IPS DF 19.7 (cell line): ENCODE data around the gene DLGAP1.

Source experiments
- DNase-seq: peaks from one replicate; pipeline ENCODE4 v3.0.0-alpha.2; 2013; ENCODE audit warnings: low read depth, low spot score

Gene DLGAP1

GRCh38 chr18:4172196-4173100 lies 282.7 kb downstream of the DLGAP1 start:
- no peak for DNase-seq

GRCh38 chr18:4157352-4157751 lies 297.8 kb downstream of the DLGAP1 start:
- no peak for DNase-seq

- DNase-seq, result no peak
Measured at GRCh38 chr18:4146797-4147196, 308.3 kb downstream of the DLGAP1 start.

GRCh38 chr18:4144201-4144600 lies 310.9 kb downstream of the DLGAP1 start:
- no peak for DNase-seq

- DNase-seq, result no peak
Measured at GRCh38 chr18:4143585-4143984, 311.5 kb downstream of the DLGAP1 start.

GRCh38 chr18:4142876-4143275 lies 312.2 kb downstream of the DLGAP1 start:
- no peak for DNase-seq

GRCh38 chr18:4134700-4135099 lies 320.4 kb downstream of the DLGAP1 start:
- no peak for DNase-seq

- no peak for DNase-seq
Measured at GRCh38 chr18:4130734-4131719, 324.1 kb downstream of the DLGAP1 start.

- DNase-seq, result no peak
Measured at GRCh38 chr18:4126939-4127338, 328.2 kb downstream of the DLGAP1 start.

- no peak for DNase-seq
Measured at GRCh38 chr18:4125627-4126230, 329.4 kb downstream of the DLGAP1 start.

- no peak for DNase-seq
Measured at GRCh38 chr18:4125224-4125623, 329.9 kb downstream of the DLGAP1 start.

- no peak for DNase-seq
Measured at GRCh38 chr18:4119813-4120212, 335.3 kb downstream of the DLGAP1 start.

GRCh38 chr18:4119127-4119648 lies 335.9 kb downstream of the DLGAP1 start:
- peak; percentile 96 for DNase-seq

GRCh38 chr18:4108016-4108415 lies 347.1 kb downstream of the DLGAP1 start:
- no peak for DNase-seq

- DNase-seq, result no peak
Measured at GRCh38 chr18:4107049-4107467, 348.0 kb downstream of the DLGAP1 start.

- DNase-seq, result no peak
Measured at GRCh38 chr18:4106407-4107033, 348.6 kb downstream of the DLGAP1 start.

- no peak for DNase-seq
Measured at GRCh38 chr18:4102901-4103300, 352.2 kb downstream of the DLGAP1 start.

- DNase-seq, result no peak
Measured at GRCh38 chr18:4101009-4101408, 354.1 kb downstream of the DLGAP1 start.

- DNase-seq, result no peak
Measured at GRCh38 chr18:4096486-4096885, 358.6 kb downstream of the DLGAP1 start.

GRCh38 chr18:4093676-4094075 lies 361.4 kb downstream of the DLGAP1 start:
- no peak for DNase-seq

- no peak for DNase-seq
Measured at GRCh38 chr18:4084382-4084900, 370.7 kb downstream of the DLGAP1 start.
